G401.6 (cell line): ENCODE results near the gene FMO3.

Experiments
- FAIRE-seq: peaks from 2 replicates; lab custom pipeline; 2012; peaks lifted over from hg19 to GRCh38; lab: Jason Lieb, UNC

FMO3 gene

GRCh38 chr1:171090604-171091003 lies at the start of gene FMO3:
FMO3 (plus strand) TSS chr1:171090905; CDS start chr1:171092659, 1,754 bp downstream.
- FAIRE-seq, result no peak

DNA sequence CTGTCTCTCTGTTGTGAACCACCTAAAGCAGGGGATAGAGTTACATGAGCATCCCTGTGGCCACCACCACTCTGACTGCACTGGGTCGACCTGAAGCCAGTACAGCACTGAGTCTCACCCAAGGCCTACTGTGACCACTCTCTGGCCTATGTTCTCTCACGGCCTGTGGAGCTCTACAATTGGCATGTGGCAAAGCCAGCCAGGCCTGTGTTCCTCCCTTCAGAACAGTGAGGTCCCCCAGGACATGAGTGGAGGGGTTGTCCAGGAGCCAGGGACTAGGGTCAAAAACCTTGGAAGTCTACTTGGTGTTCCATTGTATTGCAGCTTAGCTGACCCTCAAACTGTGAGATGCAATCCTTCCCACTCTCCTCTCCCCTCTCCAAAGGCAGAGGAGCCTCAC lies 42.7 kb upstream of the FMO3 start:
- no peak for FAIRE-seq

DNA sequence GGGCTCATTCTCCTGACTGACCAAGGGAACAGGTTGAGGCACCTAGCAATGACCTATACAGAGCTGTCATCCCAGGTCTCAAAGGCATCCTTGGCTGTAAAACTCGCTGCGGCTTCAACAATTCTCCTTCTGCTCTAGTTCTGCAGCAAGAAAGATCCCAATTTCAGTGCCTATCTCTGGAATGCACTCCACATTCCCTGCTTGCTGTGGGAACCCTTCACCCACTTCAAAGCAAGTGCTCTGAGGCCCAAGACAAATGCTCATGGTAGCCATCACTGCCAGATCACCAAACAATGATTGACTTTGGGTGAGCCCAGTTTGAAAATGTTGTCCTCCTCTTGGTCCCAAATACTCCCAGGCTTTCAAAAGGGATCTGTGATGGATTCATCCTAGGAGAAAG lies 37.7 kb upstream of the FMO3 start:
- no peak for FAIRE-seq

DNA sequence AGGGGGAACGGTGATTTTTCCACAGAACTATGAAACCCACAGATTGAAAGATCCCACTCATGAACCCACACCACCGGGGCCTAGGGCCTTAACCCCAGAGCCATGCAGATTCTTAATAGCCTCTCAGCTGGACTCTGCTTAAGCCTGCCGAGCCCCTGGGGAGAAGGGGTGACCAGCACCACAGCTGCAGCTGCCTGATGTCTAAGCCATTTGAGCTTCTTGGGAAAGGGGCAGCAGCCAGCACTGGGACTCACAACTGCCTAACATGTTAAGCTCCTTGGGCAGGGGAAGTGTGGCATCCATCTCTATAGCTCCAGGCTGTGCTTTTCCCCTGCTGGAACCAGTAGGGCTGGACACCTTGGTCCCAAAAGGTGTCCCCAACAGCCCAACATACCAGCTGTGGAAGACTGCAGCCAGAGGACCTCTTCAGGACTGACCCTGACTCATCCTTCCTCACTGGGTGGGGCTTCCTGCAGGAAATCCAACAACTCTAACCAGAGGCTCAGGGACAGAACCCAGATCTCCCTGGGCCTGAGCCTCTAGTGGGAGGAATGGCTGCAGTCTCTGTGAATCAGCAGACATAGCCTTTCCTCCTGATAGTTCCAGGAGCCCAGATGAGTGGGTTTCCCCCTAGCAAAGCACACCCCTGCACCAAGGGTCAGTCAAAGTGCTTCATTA lies 34.6 kb upstream of the FMO3 start:
- FAIRE-seq, result no peak

- FAIRE-seq, result no peak
Observed at GRCh38 chr1:171061425-171062143, 29.1 kb upstream of the FMO3 start.

DNA sequence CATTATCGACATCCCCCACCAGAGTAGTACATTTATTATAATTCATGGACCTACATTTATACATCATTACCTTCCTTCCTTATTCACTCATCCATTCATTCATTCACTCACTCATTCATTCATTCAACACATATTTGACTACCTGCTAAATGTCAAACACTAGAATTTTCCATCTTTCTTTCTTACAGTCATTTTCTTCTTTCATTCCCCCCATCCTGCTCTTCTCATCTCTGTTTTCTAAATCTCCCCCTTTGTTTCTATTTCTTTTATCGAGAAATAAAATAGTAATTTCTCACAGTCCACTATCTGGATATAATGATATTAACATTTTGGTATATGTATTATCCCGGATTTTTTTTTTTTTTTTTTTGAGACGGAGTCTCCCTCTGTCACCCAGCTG lies 27.8 kb upstream of the FMO3 start:
- FAIRE-seq, result no peak

DNA sequence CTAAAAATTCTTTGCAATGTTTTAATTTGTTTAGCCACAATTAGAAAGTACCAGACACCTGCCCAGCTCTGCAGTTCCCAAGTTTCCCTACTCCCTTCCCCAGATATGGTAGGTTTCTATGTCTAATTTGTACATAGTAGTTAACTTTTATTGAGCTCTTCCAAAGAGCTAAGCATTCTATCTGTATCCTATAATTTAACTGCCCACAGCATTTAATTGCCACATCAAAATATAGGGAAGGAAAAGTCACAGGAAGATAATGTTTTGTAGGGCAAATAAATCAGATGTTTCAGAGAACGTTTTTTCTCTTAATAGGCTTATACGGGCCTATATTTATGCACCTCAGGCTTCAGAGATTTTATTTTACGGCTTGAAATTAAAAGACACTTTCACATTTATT lies 15.7 kb upstream of the FMO3 start:
- FAIRE-seq, result no peak

DNA sequence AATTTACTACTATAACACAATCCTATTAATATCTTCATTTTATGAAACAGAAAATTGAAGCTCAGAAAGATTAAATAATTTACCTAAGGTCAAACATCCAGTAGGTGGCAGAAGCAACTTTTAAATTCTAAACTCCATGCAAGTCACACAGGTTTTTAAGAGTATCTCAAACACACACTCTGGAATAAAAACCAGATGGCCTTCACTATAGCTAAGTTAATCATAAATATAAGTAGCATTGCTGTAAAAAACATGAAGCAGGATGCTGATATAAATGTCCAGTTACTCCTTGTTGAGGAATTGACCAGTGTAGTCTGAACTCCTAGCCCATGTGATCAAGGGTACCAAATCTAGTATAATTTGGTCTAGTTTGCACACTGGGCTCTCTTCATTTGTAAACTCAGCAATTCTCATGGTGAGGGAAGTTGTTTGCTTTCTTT lies 9.4 kb upstream of the FMO3 start:
- FAIRE-seq, result peak; percentile 61

- no peak for FAIRE-seq
Observed at GRCh38 chr1:171081763-171082201, 8.9 kb upstream of the FMO3 start.

DNA sequence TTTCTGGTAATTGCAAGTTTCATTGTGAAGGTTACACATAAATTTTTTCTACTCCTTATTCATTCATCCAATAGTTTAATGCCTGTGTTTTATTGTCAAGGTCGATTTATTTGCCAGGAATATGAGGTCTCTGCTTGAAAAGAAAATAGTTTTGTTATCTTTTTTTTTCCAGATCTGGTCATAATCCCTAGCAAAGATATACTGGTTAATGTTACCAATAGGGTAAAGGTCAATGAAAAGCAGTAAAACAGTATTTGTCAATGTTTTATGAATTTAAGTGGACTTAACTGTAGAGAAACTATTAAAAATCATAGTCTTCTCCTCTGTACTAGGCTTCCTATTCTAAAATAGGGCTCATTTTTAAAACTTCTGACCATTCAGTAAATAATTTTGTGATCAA lies 8.1 kb upstream of the FMO3 start:
- FAIRE-seq, result no peak

- FAIRE-seq, result no peak
Observed at GRCh38 chr1:171083222-171083621, 7.5 kb upstream of the FMO3 start.

DNA sequence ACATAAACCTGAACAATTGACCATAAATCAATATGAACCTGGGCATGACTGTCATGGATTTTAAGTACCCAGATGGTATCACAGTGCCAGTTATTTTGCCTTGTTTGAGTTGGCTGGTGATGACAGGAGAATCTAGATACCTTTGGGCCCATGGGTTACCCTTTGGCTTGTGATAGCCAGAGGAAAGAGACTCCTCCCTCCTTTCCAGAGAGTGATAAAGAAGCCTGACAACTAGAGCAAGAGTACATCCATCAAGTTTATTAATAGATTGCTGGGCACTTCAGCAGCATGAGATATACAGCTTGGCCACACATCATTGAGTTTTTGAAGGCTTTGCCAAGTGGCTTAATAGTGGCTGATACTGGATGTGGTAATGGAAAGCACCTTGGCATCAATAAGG lies 6.6 kb upstream of the FMO3 start:
- no peak for FAIRE-seq

DNA sequence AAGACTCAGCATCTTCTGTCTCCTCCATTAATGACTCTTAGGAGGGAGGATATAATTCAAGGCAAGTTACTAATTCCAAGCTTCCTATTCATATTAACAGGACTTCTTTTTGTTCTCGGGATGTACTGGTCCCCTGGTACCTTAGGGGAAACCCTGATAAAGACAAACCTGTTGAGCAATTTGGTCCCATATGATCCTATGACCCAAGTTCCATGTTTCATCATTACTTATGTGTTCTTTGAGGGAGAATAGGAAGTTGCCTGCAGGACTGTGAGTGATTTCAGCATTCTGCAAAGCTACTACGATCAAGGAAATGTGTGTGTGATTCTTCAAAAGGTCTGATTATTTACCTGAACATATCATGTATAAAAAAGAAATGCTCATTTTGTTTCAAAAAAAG lies 5.8 kb upstream of the FMO3 start:
- FAIRE-seq, result no peak

DNA sequence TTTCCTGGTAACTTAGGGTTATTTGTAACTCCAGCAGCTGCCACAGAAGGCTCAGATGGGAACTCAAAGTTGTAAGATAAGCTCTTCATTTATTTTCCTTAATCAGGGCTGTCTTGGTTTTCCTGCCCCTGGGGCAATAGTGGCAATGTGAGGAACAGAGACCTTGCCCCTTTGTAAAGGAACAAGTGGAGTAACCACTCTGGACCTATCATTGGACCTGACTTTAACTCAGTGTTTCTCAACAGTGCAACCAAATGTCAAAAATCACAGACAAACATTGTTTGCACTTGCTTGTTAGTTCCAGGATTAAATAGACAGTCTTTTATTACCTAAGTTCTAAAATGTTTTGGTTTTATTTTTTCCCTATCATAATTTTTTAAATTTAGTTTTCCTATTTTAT lies 2.8 kb upstream of the FMO3 start:
- no peak for FAIRE-seq

DNA sequence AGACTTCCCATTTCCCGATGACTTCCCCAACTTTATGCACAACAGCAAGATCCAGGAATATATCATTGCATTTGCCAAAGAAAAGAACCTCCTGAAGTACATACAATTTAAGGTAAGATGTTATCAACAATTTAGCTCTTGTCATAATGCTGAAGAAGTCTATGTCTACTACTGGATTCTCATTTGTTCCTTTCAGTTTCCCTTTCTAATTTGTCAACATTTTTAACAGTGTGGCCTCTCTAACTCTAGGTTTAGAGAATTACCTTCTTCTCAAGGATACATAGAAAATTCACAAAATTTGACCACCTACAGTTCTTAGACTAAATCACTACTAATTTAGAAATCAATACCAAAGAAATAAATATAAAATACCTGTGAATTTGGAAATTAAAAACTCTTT lies 13.2 kb downstream of the FMO3 start:
- no peak for FAIRE-seq

GRCh38 chr1:171107262-171107940 lies 16.7 kb downstream of the FMO3 start:
- no peak for FAIRE-seq

- FAIRE-seq, result no peak
Observed at GRCh38 chr1:171107969-171108368, 17.3 kb downstream of the FMO3 start.

DNA sequence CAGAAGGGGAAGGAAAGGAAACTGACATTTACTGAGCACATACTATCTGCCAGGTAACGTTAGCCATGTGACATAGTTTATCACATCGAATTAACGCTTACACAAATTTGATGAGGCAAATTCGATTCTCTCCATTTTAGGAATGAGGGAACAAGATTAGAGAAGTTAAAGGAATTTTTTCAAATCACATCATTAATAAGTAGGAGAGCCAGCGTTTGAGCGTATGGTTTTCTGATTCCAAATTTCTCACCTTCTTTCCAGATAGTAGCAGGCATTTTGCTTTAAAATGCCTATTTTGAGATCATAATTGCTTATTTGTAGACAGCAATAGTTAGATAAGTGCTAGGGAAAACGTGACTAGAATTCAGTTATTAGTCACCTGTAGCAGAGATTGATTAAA lies 19.3 kb downstream of the FMO3 start:
- no peak for FAIRE-seq

DNA sequence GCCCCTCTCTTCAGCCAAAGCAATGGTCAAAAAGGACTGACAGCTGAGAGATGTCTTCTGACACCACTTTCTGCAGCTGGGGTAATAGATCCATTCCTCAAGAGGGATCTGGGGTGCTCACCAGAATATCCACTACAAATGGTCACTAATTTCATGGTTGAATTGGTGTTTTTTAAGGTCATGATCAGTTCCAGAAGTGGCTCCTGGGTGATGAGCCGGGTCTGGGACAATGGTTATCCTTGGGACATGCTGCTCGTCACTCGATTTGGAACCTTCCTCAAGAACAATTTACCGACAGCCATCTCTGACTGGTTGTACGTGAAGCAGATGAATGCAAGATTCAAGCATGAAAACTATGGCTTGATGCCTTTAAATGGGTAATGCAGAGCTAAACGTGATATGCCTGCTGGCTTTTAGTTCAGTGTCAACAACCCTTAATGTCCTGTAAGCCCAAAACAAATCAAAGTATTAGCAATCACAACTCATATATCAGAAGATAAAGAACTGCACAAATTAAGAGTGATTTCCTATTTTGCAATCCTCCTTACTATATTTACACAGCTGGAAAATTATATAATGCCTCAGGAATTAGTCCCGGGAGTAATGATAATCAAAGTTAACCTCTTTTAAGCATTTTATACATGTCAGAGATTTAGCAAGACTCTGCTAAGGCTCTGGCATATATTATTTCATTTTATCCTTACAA lies 20.1 kb downstream of the FMO3 start:
- no peak for FAIRE-seq

- no peak for FAIRE-seq
Observed at GRCh38 chr1:171112119-171112518, 21.4 kb downstream of the FMO3 start.

GRCh38 chr1:171113382-171113781 lies 22.7 kb downstream of the FMO3 start:
- no peak for FAIRE-seq

DNA sequence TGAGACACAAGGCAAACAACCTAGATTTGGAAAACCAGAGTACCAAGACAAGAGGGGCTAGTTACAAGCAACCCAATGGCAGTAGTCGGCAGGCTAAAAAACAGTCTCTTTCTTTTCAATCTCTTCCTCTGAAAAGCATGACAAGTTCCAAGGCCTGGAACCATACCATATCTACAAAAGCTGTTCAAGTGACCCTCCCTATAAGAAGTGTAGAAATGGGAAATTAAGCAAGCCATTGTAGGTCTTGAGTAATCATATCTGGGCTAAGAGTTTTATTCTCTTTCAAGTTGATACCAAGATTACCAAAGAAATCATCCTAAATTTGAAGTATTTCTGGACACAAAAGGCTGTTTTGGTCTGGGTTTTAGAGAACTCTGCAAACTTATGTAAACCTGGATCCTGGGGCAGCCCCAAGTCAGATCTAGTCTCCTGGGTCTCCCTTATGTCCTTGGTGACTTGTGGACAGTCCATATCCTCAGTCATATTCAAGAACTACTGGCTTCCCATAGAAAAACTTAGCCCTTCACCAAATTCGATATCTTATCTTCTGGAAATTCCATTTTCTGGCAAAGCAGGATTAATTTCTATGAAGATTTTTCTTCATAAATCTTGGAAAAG lies 24.7 kb downstream of the FMO3 start:
- no peak for FAIRE-seq
